Calu3 (cell line): Measurements from ENCODE around the gene PIK3R1. TPM values are rescaled to one million over a fixed set of nuclear protein-coding genes. Genes with fewer than 3 reads are reported as not detected.

Experiments used
- BruUV-seq: library from RNA; stranded (reverse); fragments of 400-500 nt; replicated peaks from 2 replicates; lab custom pipeline; 2021; lab: Mats Ljungman, UMichigan
- CTCF ChIA-PET: fragments of 300-600 bp; sonication (Branson Sonifier 250); formaldehyde crosslinking; loops from one replicate; lab custom pipeline; 2022; ENCODE audit warnings: antibody characterized with exemption; lab: Charles Lee
- DNase-seq: peaks from one replicate; pipeline ENCODE4 v3.0.0; 2022
- H3K27ac Mint-ChIP-seq: one replicate; pipeline ENCODE4 v1.8.0; 2022; ENCODE audit warnings: mixed read lengths; ENCODE audit not compliant: unreplicated experiment
- H3K27me3 Mint-ChIP-seq: one replicate; pipeline ENCODE4 v1.8.0; 2022; ENCODE audit warnings: mixed read lengths; ENCODE audit not compliant: unreplicated experiment
- H3K36me3 Mint-ChIP-seq: one replicate; pipeline ENCODE4 v1.8.0; 2022; ENCODE audit warnings: mild to moderate bottlenecking, moderate library complexity, mixed read lengths; ENCODE audit not compliant: insufficient read depth, unreplicated experiment
- H3K4me1 Mint-ChIP-seq: one replicate; pipeline ENCODE4 v1.8.0; 2022; ENCODE audit warnings: mild to moderate bottlenecking, low read depth, mixed read lengths; ENCODE audit not compliant: unreplicated experiment
- H3K4me3 Mint-ChIP-seq: one replicate; pipeline ENCODE4 v1.8.0; 2022; ENCODE audit warnings: mild to moderate bottlenecking, low read depth, moderate library complexity, mixed read lengths; ENCODE audit not compliant: unreplicated experiment
- H3K9me3 Mint-ChIP-seq: one replicate; pipeline ENCODE4 v1.8.0; 2022; ENCODE audit warnings: low read depth, mixed read lengths; ENCODE audit not compliant: unreplicated experiment
- CTCF ChIP-seq: fragments of 200-600 bp; IDR thresholded peaks from one replicate; pipeline ENCODE4 v1.8.0; 2022; ENCODE audit warnings: antibody characterized with exemption; ENCODE audit not compliant: unreplicated experiment
- intact Hi-C: fragments of 100-400 bp; cut with micrococcal nuclease; formaldehyde crosslinking; loops from one replicate; pipeline ENCODE4 v1.10.0; 2022; ENCODE audit not compliant: unreplicated experiment
- total RNA-seq: library from RNA; stranded (reverse); gene quantifications from 2 replicates; pipeline ENCODE4 v1.2.3, GENCODE V29; 2022

The PIK3R1 gene
- total RNA-seq, 1 experiment from 2014 or later: 74.8 TPM

- CTCF ChIA-PET: no interaction called here
These were observed 120.6 kb downstream of the PIK3R1 start for GRCh38 chr5:68336200-68336599.

GRCh38 chr5:68337235-68337634, 121.7 kb downstream of the PIK3R1 start:
- no peak for DNase-seq
- Mint-ChIP-seq H3K9me3 (no peaks in the 10 kb centered on the region), H3K36me3 (no peaks in the 10 kb centered on the region), H3K4me3 (no peak overlapping the region), H3K27ac (no peak overlapping the region), H3K27me3 (no peaks in the 10 kb centered on the region), H3K4me1 (peaks cover 12% of the 10 kb centered on the region)
- TF ChIP-seq CTCF: no peak
- intact Hi-C loops: loop anchor here (10.0 kb wide), 1 partner anchor 58 kb away; no protein-coding TSS in a partner anchor
- no TSS peak for BruUV-seq
- CTCF ChIA-PET: no interaction called here

More at GRCh38 chr5:68336200-68336599, 120.6 kb downstream of the PIK3R1 start:
- no peak overlapping the region for H3K4me3 Mint-ChIP-seq
- no peaks in the 10 kb centered on the region for H3K9me3 Mint-ChIP-seq
- no TSS peak for BruUV-seq
- intact Hi-C loops: loop anchor here (10.0 kb wide), 1 partner anchor 59 kb away; no protein-coding TSS in a partner anchor
- no peaks in the 10 kb centered on the region for H3K27me3 Mint-ChIP-seq
- H3K4me1 Mint-ChIP-seq: peaks cover 20% of the 10 kb centered on the region
- no peak for DNase-seq
- no peak overlapping the region for H3K27ac Mint-ChIP-seq
- no peak for TF ChIP-seq CTCF
- H3K36me3 Mint-ChIP-seq: no peaks in the 10 kb centered on the region

GRCh38 chr5:68339921-68340321, 124.4 kb downstream of the PIK3R1 start:
- Mint-ChIP-seq H3K4me1 (peaks cover 13% of the 10 kb centered on the region), H3K27ac (no peak overlapping the region), H3K36me3 (no peaks in the 10 kb centered on the region), H3K27me3 (no peaks in the 10 kb centered on the region), H3K4me3 (no peak overlapping the region), H3K9me3 (no peaks in the 10 kb centered on the region)
- no peak for TF ChIP-seq CTCF
- intact Hi-C loops: loop anchor here (10.0 kb wide), 1 partner anchor 55 kb away; no protein-coding TSS in a partner anchor
- CTCF ChIA-PET: interaction anchor here (0.5 kb wide), 1 partner anchor 27 kb away, joined by 3 read pairs; no protein-coding TSS in a partner anchor
- no peak for DNase-seq
- no TSS peak for BruUV-seq

GRCh38 chr5:68341006-68341405, 125.5 kb downstream of the PIK3R1 start:
- no peak for DNase-seq
- CTCF ChIA-PET: no interaction called here
- no peaks in the 10 kb centered on the region for H3K27me3 Mint-ChIP-seq
- H3K27ac Mint-ChIP-seq: no peak overlapping the region
- intact Hi-C loops: no loop called here
- H3K4me3 Mint-ChIP-seq: no peak overlapping the region
- no TSS peak for BruUV-seq
- TF ChIP-seq CTCF: no peak
- no peaks in the 10 kb centered on the region for H3K36me3 Mint-ChIP-seq
- H3K4me1 Mint-ChIP-seq: peaks cover 16% of the 10 kb centered on the region
- no peaks in the 10 kb centered on the region for H3K9me3 Mint-ChIP-seq
